HEK293T (cell line): ENCODE results near the gene TNS3.
"Not testable (repeated sequence)": the region's sequence is repeated elsewhere in the genome, so short reads cannot be mapped to it uniquely, and the experiment has no call there.

ENCODE experiments used
- ARNT ChIP-seq: fragments of 450-650 bp; IDR thresholded peaks from 2 replicates; pipeline ENCODE4 v1.6.1; 2017; ENCODE audit warnings: mild to moderate bottlenecking
- BHLHE40 ChIP-seq: fragments of 450-650 bp; IDR thresholded peaks from 2 replicates; pipeline ENCODE4 v1.6.1; 2016; ENCODE audit warnings: mild to moderate bottlenecking, moderate library complexity, borderline replicate concordance
- CTBP1 ChIP-seq: fragments of 450-650 bp; IDR thresholded peaks from 2 replicates; pipeline ENCODE4 v1.6.1; 2016; ENCODE audit warnings: borderline replicate concordance
- ELF4 ChIP-seq: fragments of 450-650 bp; IDR thresholded peaks from 2 replicates; pipeline ENCODE4 v1.6.1; 2017; ENCODE audit warnings: antibody characterized with exemption
- FOXK2 ChIP-seq: fragments of 450-650 bp; IDR thresholded peaks from 2 replicates; pipeline ENCODE4 v1.6.1; 2016; ENCODE audit warnings: mild to moderate bottlenecking
- FOXM1 ChIP-seq: fragments of 450-650 bp; IDR thresholded peaks from 2 replicates; pipeline ENCODE4 v1.6.1; 2017; ENCODE audit warnings: mild to moderate bottlenecking, borderline replicate concordance
- HDGF ChIP-seq: fragments of 450-650 bp; IDR thresholded peaks from 2 replicates; pipeline ENCODE4 v1.6.1; 2017; ENCODE audit warnings: antibody characterized with exemption, borderline replicate concordance
- NFRKB ChIP-seq: fragments of 450-650 bp; IDR thresholded peaks from 2 replicates; pipeline ENCODE4 v1.6.1; 2016; ENCODE audit warnings: mild to moderate bottlenecking, moderate library complexity
- SP1 ChIP-seq: fragments of 450-650 bp; IDR thresholded peaks from 2 replicates; pipeline ENCODE4 v1.6.1; 2017
- ZNF384 ChIP-seq: fragments of 450-650 bp; IDR thresholded peaks from 2 replicates; pipeline ENCODE4 v1.6.1; 2016

GRCh38 chr7:47606593-47607046, 24.7 kb upstream of the TNS3 start:
- TF ChIP-seq NFRKB, CTBP1, ELF4, SP1, BHLHE40, FOXM1, ARNT, HDGF, FOXK2, ZNF384: not testable (repeated sequence)
